ENCODE results near the gene SLTM.

GRCh38 chr15:58981808-58982475 is 48.5 kb upstream of the SLTM start:
- no peak for TF ChIP-seq POLR2A (IDR thresholded peaks at IDR 0.05)
- no peak for TF ChIP-seq CTCF (IDR thresholded peaks at IDR 0.05)
